CD4-positive, alpha-beta T cell (primary cell): ENCODE data around the gene TP53I11. TPM values are rescaled to one million over a fixed set of nuclear protein-coding genes. Genes with fewer than 3 reads are reported as not detected.

Experiments used
- ATAC-seq: fragments of 200-7000 bp; cut with Tn5 transposase; one replicate; pipeline ENCODE4 v1.10.0; 2022; ENCODE audit warnings: mild to moderate bottlenecking; ENCODE audit not compliant: poor library complexity
- CTCF ChIA-PET: fragments of 350-600 bp; sonication (Branson Sonifier 250); formaldehyde crosslinking; loops from one replicate; lab custom pipeline; 2021; ENCODE audit warnings: antibody characterized with exemption, inconsistent platforms; lab: Charles Lee
- POLR2A ChIA-PET: fragments of 350-600 bp; sonication (Branson Sonifier 250); formaldehyde crosslinking; loops from one replicate; lab custom pipeline; 2021; ENCODE audit warnings: antibody characterized with exemption, inconsistent platforms; lab: Charles Lee
- DNase-seq, 14 experiments: peaks; one replicate each; pipeline ENCODE4 v3.0.0-alpha.2; 2013 to 2020; ENCODE audit warnings: mixed read lengths in 2 of 14
- H3K27ac ChIP-seq, 2 donors: one replicate each; pipeline versions ENCODE4 v1.5.1 to v1.7.0; 2013; ENCODE audit warnings: low read length in 2 of 2, low read depth in 1 of 2, mild to moderate bottlenecking in 1 of 2
- H3K27me3 ChIP-seq, 2 experiments: 1 replicate in 1 of 2; 2 replicates in 1 of 2; pipeline versions ENCODE4 v1.6.1 to v1.7.0; 2013; ENCODE audit warnings: low read length in 2 of 2, control low read depth in 1 of 2, mild to moderate bottlenecking in 1 of 2, moderate library complexity in 1 of 2; ENCODE audit not compliant: insufficient read depth in 2 of 2, control insufficient read depth in 1 of 2
- H3K36me3 ChIP-seq: one replicate; pipeline ENCODE4 v1.6.1; 2013; ENCODE audit warnings: low read length, control low read depth; ENCODE audit not compliant: insufficient read depth
- H3K4me1 ChIP-seq: one replicate; pipeline ENCODE4 v1.6.1; 2013; ENCODE audit warnings: low read length, control low read depth; ENCODE audit not compliant: insufficient read depth
- H3K4me3 ChIP-seq: one replicate; pipeline ENCODE4 v1.5.1; 2013; ENCODE audit warnings: mild to moderate bottlenecking, low read length, moderate library complexity
- H3K9me3 ChIP-seq, 2 experiments: 1 replicate in 1 of 2; 2 replicates in 1 of 2; pipeline versions ENCODE4 v1.6.1 to v1.7.0; 2013; ENCODE audit warnings: low read length in 2 of 2, mild to moderate bottlenecking in 2 of 2, control low read depth in 1 of 2, moderate library complexity in 1 of 2; ENCODE audit not compliant: control insufficient read depth in 1 of 2, insufficient read depth in 1 of 2
- H3K27ac Mint-ChIP-seq: one replicate; pipeline ENCODE4 v1.8.0; 2020; ENCODE audit warnings: mixed read lengths
- H3K27me3 Mint-ChIP-seq: one replicate; pipeline ENCODE4 v1.8.0; 2021; ENCODE audit warnings: mixed read lengths
- H3K36me3 Mint-ChIP-seq: one replicate; pipeline ENCODE4 v1.8.0; 2021; ENCODE audit warnings: low read depth, mixed read lengths
- H3K4me1 Mint-ChIP-seq: one replicate; pipeline ENCODE4 v1.8.0; 2021; ENCODE audit warnings: low read depth, mixed read lengths
- H3K4me3 Mint-ChIP-seq: one replicate; pipeline ENCODE4 v1.8.0; 2020; ENCODE audit warnings: mild to moderate bottlenecking, mixed read lengths
- H3K9me3 Mint-ChIP-seq: one replicate; pipeline ENCODE4 v1.8.0; 2020; ENCODE audit warnings: mixed read lengths
- CTCF ChIP-seq: fragments of 200-600 bp; IDR thresholded peaks from one replicate; pipeline ENCODE4 v1.8.0; 2022; ENCODE audit warnings: antibody characterized with exemption, mild to moderate bottlenecking
- intact Hi-C, 2 experiments: fragments of 100-400 bp; cut with DNase I in 1 of 2; cut with micrococcal nuclease in 1 of 2; formaldehyde crosslinking; loops; one replicate each; pipeline versions ENCODE4 v1.15.1 to v1.9.0; 2023 to 2025; cut with DNase I, micrococcal nuclease
- total RNA-seq, 174 experiments: library from RNA in 2 of 174; stranded (reverse) in 2 of 174; gene quantifications; one replicate each; pipeline ENCODE4 v1.2.3 and lab custom pipeline; 2021 to 2026

Gene TP53I11
- total RNA-seq, 2 experiments from 2014 or later: 3.5 to 4.6 TPM

GRCh38 chr11:44936951-44937543, 13.6 kb downstream of the TP53I11 start:
- H3K4me3 ChIP-seq: no peak overlapping the region
- no peak overlapping the region for H3K4me3 Mint-ChIP-seq
- no peak for DNase-seq
- intact Hi-C loops: loop anchor here (1.0 to 5.0 kb wide), 5 partner anchors 166 to 395 kb away; no protein-coding TSS in a partner anchor
- no peak overlapping the region for H3K27ac ChIP-seq
- POLR2A ChIA-PET: interaction anchor here (1.0 to 1.3 kb wide), 4 partner anchors 166 to 180 kb away, joined by 3 to 13 read pairs (median 6); no protein-coding TSS in a partner anchor
- no peaks in the 10 kb centered on the region for H3K9me3 ChIP-seq
- peaks cover 5% of the 10 kb centered on the region for H3K4me1 ChIP-seq
- no peaks in the 10 kb centered on the region for H3K36me3 ChIP-seq
- H3K9me3 Mint-ChIP-seq: no peaks in the 10 kb centered on the region
- H3K36me3 Mint-ChIP-seq: no peaks in the 10 kb centered on the region
- H3K27me3 Mint-ChIP-seq: no peaks in the 10 kb centered on the region
- H3K27me3 ChIP-seq: no peaks in the 10 kb centered on the region
- ATAC-seq: no peak
- H3K27ac Mint-ChIP-seq: no peak overlapping the region
- no peak for TF ChIP-seq CTCF
- no peaks in the 10 kb centered on the region for H3K4me1 Mint-ChIP-seq
- CTCF ChIA-PET: interaction anchor here (1.1 to 5.6 kb wide), 8 partner anchors 10 to 216 kb away, joined by 3 to 103 read pairs (median 8); no protein-coding TSS in a partner anchor

- no peaks in the 10 kb centered on the region for H3K27me3 ChIP-seq
- TF ChIP-seq CTCF: peak; percentile 87
- no peaks in the 10 kb centered on the region for H3K4me1 Mint-ChIP-seq
- no peak overlapping the region for H3K27ac ChIP-seq
- DNase-seq (peak; percentile 66 to 90 (median 82)), ATAC-seq (peak; percentile 90)
- no peaks in the 10 kb centered on the region for H3K36me3 ChIP-seq
- peaks cover 5% of the 10 kb centered on the region for H3K4me1 ChIP-seq
- intact Hi-C loops: loop anchor here (1.0 to 5.0 kb wide), 5 partner anchors 167 to 396 kb away; no protein-coding TSS in a partner anchor
- no peak overlapping the region for H3K4me3 ChIP-seq
- CTCF ChIA-PET: interaction anchor here (0.7 to 5.6 kb wide), 16 partner anchors 9 to 215 kb away, joined by 3 to 103 read pairs (median 4); no protein-coding TSS in a partner anchor
- H3K9me3 ChIP-seq: no peaks in the 10 kb centered on the region
- H3K36me3 Mint-ChIP-seq: no peaks in the 10 kb centered on the region
- H3K27me3 Mint-ChIP-seq: no peaks in the 10 kb centered on the region
- no peaks in the 10 kb centered on the region for H3K9me3 Mint-ChIP-seq
- POLR2A ChIA-PET: interaction anchor here (1.0 to 1.3 kb wide), 5 partner anchors 9 to 181 kb away, joined by 3 to 13 read pairs (median 4); no protein-coding TSS in a partner anchor
- H3K27ac Mint-ChIP-seq: no peak overlapping the region
- H3K4me3 Mint-ChIP-seq: no peak overlapping the region
Observed at GRCh38 chr11:44936525-44936924, 14.2 kb downstream of the TP53I11 start.

- no peak overlapping the region for H3K27ac ChIP-seq
- no peak for TF ChIP-seq CTCF
- no peaks in the 10 kb centered on the region for H3K27me3 ChIP-seq
- no peaks in the 10 kb centered on the region for H3K9me3 Mint-ChIP-seq
- H3K27ac Mint-ChIP-seq: no peak overlapping the region
- ATAC-seq: no peak
- no peak overlapping the region for H3K4me3 ChIP-seq
- H3K4me1 ChIP-seq: peaks cover 5% of the 10 kb centered on the region
- H3K27me3 Mint-ChIP-seq: no peaks in the 10 kb centered on the region
- H3K9me3 ChIP-seq: no peaks in the 10 kb centered on the region
- H3K4me1 Mint-ChIP-seq: no peaks in the 10 kb centered on the region
- H3K36me3 ChIP-seq: peaks cover 1% of the 10 kb centered on the region
- H3K36me3 Mint-ChIP-seq: no peaks in the 10 kb centered on the region
- no peak overlapping the region for H3K4me3 Mint-ChIP-seq
- ChIA-PET CTCF (interaction anchor here (2.5 to 5.6 kb wide), 2 partner anchors 7 to 168 kb away, joined by 21 to 103 read pairs; no protein-coding TSS in a partner anchor), POLR2A (no interaction called here)
- intact Hi-C loops: loop anchor here (5.0 kb wide), 2 partner anchors 358 to 398 kb away; no protein-coding TSS in a partner anchor
- no peak for DNase-seq
Observed at GRCh38 chr11:44934735-44935250, 15.9 kb downstream of the TP53I11 start.
